ENCODE data around the gene CELF2.

The CELF2 gene

DNA sequence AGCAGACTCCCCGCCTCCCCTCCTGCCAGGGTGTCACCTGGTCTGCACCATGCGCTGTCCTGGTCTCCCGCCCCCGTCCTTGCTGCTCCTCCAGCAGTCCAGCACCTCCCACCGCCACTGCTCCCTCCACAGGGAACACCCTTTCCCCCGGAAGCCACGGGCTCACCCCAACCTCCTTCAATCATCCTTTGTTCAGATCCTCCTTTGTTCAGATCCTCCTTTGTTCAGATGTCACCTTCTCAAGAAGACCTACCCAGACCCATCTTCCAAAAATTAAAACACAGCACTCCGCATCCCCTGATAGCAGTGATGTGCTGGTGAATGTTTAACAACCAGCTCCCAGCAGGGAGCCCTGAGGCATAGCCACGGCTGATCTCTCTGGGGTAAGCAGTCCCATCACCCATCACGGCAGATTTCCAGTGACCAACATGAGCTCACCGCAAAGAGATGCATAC, 356.1 kb downstream of the CELF2 start:
- TF ChIP-seq, protein P1, sequence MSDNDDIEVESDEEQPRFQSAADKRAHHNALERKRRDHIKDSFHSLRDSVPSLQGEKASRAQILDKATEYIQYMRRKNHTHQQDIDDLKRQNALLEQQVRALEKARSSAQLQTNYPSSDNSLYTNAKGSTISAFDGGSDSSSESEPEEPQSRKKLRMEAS (IDR thresholded peaks at IDR 0.05; ENCODE audit: low read depth, low read length), result no peak
- TF ChIP-seq POLR2A (IDR thresholded peaks at IDR 0.05; ENCODE audit: extremely low read depth, insufficient read length), result no peak
- TF ChIP-seq MYC (IDR thresholded peaks at IDR 0.05; ENCODE audit: low read depth, low read length), result no peak
- TF ChIP-seq, protein P2, sequence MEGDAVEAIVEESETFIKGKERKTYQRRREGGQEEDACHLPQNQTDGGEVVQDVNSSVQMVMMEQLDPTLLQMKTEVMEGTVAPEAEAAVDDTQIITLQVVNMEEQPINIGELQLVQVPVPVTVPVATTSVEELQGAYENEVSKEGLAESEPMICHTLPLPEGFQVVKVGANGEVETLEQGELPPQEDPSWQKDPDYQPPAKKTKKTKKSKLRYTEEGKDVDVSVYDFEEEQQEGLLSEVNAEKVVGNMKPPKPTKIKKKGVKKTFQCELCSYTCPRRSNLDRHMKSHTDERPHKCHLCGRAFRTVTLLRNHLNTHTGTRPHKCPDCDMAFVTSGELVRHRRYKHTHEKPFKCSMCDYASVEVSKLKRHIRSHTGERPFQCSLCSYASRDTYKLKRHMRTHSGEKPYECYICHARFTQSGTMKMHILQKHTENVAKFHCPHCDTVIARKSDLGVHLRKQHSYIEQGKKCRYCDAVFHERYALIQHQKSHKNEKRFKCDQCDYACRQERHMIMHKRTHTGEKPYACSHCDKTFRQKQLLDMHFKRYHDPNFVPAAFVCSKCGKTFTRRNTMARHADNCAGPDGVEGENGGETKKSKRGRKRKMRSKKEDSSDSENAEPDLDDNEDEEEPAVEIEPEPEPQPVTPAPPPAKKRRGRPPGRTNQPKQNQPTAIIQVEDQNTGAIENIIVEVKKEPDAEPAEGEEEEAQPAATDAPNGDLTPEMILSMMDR (IDR thresholded peaks at IDR 0.05; ENCODE audit: low read depth, low read length), result no peak
- no peak for DNase-seq (ENCODE audit: low read depth)
- no peak overlapping the region for H3K4me3 ChIP-seq (ENCODE audit: low read depth, low read length)

DNA sequence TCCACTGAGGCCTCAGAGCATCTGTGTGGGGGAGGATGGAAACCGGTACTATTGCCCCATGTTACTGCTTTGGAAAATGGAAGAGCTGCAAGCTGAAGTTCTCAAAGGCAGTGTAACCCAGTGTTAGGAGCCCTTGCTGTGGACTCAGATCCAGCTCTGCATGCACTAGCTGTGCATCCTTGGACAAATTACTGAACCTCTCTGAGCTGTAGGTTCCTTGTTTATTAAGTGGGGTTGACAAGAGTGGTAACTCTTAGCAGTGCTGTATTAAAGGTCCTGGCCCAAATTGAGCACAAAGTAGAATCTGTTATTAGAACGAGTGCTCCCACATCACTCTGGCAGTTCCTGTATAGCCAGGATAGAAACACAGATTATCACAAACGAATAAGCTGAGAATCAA, 359.6 kb downstream of the CELF2 start:
- DNase-seq (ENCODE audit: low read depth), result no peak
- TF ChIP-seq, protein P1 (IDR thresholded peaks at IDR 0.05; ENCODE audit: low read depth, low read length), result no peak
- no peak for TF ChIP-seq POLR2A (IDR thresholded peaks at IDR 0.05; ENCODE audit: extremely low read depth, insufficient read length)
- no peak overlapping the region for H3K4me3 ChIP-seq (ENCODE audit: low read depth, low read length)

DNA sequence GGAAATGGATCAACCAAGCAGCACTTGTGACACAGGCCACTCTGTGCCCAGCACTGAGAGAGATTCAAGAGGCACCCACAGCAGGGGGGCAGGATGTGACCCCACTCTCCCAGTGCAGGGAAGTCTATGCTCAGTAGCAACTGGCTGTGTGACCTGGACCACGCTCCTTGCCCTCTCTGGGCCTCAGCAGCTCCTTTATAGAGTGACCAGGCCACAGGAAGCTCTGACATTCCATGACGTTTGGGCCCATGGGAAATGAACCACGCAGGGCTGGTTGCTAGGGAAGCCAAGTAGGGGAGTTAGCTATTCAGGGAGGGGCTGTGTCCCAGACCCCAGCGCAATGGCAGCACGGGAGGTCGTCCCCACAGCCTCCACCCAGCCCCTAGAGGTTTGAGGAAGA, 361.2 kb downstream of the CELF2 start:
- TF ChIP-seq MYC (IDR thresholded peaks at IDR 0.05; ENCODE audit: low read depth, low read length), result no peak
- TF ChIP-seq POLR2A (IDR thresholded peaks at IDR 0.05; ENCODE audit: extremely low read depth, insufficient read length), result no peak
- TF ChIP-seq, protein P2 (IDR thresholded peaks at IDR 0.05; ENCODE audit: low read depth, low read length), result no peak
- TF ChIP-seq, protein P1 (IDR thresholded peaks at IDR 0.05; ENCODE audit: low read depth, low read length), result no peak
- no peak for DNase-seq (ENCODE audit: low read depth)
- H3K4me3 ChIP-seq (ENCODE audit: low read depth, low read length), result no peak overlapping the region

DNA sequence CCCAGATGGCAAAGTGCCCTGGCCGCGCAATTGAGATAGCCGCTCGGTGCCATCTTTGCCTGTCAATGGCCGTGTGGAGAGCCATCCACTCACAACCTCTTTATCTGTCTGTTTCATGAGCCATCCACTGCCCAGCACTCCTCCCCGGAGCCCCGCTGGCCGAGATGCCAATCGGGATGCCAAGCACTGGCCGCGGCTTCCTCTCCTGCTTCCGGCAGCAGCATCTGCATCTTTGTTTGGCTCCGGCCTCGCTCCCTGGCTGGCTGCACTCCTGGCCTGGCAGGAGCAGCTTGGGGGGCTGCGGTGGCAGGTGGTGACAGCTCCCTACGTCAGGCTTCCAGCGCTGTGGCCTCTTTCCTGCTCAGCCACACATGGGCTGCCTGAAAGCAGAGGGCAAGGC, 362.1 kb downstream of the CELF2 start:
- TF ChIP-seq, protein P1 (IDR thresholded peaks at IDR 0.05; ENCODE audit: low read depth, low read length), result no peak
- no peak for TF ChIP-seq MYC (IDR thresholded peaks at IDR 0.05; ENCODE audit: low read depth, low read length)
- TF ChIP-seq, protein P2 (IDR thresholded peaks at IDR 0.05; ENCODE audit: low read depth, low read length), result no peak
- TF ChIP-seq POLR2A (IDR thresholded peaks at IDR 0.05; ENCODE audit: extremely low read depth, insufficient read length), result no peak
- no peak for DNase-seq (ENCODE audit: low read depth)
- no peak overlapping the region for H3K4me3 ChIP-seq (ENCODE audit: low read depth, low read length)

DNA sequence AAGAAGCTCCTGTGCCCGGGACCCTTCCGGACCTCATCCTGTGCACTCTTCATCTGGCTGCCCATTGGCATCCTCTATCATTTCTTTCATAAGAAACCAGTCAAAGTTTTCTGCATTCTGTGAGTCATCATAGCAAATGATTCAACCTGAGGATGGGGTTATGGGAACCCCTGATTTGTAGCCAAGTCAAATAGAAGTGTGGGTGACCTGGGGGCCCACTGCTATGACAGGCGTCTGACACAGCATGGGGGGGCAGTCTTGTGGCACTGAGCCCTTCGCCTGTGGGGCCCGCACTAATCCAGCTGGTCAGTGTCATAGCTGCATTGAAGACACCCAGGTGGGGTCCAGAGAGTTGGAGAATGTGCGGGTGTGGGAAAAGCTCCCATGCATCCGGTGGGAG, 363.4 kb downstream of the CELF2 start:
- TF ChIP-seq MYC (IDR thresholded peaks at IDR 0.05; ENCODE audit: low read depth, low read length) (no peak), POLR2A (IDR thresholded peaks at IDR 0.05; ENCODE audit: extremely low read depth, insufficient read length) (no peak)
- TF ChIP-seq, protein P1 (IDR thresholded peaks at IDR 0.05; ENCODE audit: low read depth, low read length), result no peak
- TF ChIP-seq, protein P2 (IDR thresholded peaks at IDR 0.05; ENCODE audit: low read depth, low read length), result no peak
- DNase-seq (ENCODE audit: low read depth), result no peak
- H3K4me3 ChIP-seq (ENCODE audit: low read depth, low read length), result no peak overlapping the region

DNA sequence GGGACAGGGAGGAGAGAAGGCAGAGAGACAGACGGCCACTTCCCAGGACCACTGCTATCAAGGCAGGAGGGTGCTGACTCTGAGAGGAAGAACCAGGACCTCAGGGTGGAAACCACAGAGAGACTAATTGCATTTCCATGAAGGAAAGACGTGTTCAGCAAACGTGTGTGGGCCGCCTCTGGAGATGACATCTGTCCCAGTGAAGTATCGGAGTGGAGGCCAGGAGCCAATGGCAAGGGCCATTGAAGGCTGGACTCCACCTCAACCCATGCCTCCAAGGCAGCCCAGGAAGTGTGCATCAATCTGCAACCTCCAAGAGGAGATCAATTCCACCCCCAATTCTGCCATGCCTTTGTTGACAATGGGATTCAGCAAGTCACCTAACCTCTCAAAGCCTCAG, 363.8 kb downstream of the CELF2 start:
- TF ChIP-seq, protein P2 (IDR thresholded peaks at IDR 0.05; ENCODE audit: low read depth, low read length), result no peak
- TF ChIP-seq POLR2A (IDR thresholded peaks at IDR 0.05; ENCODE audit: extremely low read depth, insufficient read length), result no peak
- no peak for TF ChIP-seq MYC (IDR thresholded peaks at IDR 0.05; ENCODE audit: low read depth, low read length)
- H3K4me3 ChIP-seq (ENCODE audit: low read depth, low read length), result no peak overlapping the region
- no peak for DNase-seq (ENCODE audit: low read depth)

Data from NB4 (cell line).